HL-60 (cell line): Measurements from ENCODE around the gene NRXN2.

Experiments used
- DNase-seq, 2 experiments: peaks; one replicate each; pipeline ENCODE4 v3.0.0-alpha.2; 2010 to 2020; ENCODE audit warnings: low read depth in 1 of 2, low spot score in 1 of 2
- H3K27ac ChIP-seq: fragments of 250-450 bp; sonication (Bioruptor Pico); replicated peaks from 2 replicates; pipeline ENCODE4 v1.5.1; 2020; ENCODE audit warnings: mild to moderate bottlenecking, moderate library complexity
- H3K27me3 ChIP-seq: fragments of 250-450 bp; sonication (Bioruptor Pico); 2 replicates; pipeline ENCODE4 v1.5.1; 2021; ENCODE audit warnings: mild to moderate bottlenecking, moderate library complexity; ENCODE audit not compliant: insufficient read depth, poor library complexity, severe bottlenecking
- H3K4me3 ChIP-seq: replicated peaks from 2 replicates; pipeline ENCODE4 v1.5.1; 2011; ENCODE audit warnings: mild to moderate bottlenecking, control low read depth, low read length; ENCODE audit not compliant: insufficient read depth
- GABPA ChIP-seq: IDR thresholded peaks from 2 replicates; pipeline ENCODE4 v1.6.1; 2012; ENCODE audit warnings: low read depth
- POLR2AphosphoS5 ChIP-seq: IDR thresholded peaks from 2 replicates; pipeline ENCODE4 v1.6.1; 2012; ENCODE audit warnings: low read depth
- REST ChIP-seq: IDR thresholded peaks from 2 replicates; pipeline ENCODE4 v1.6.1; 2012; ENCODE audit warnings: low read depth; ENCODE audit not compliant: insufficient replicate concordance
- SPI1 ChIP-seq: IDR thresholded peaks from 2 replicates; pipeline ENCODE4 v1.6.1; 2012; ENCODE audit warnings: low read depth, mild to moderate bottlenecking, borderline replicate concordance
- TF ChIP-seq, protein P1 (sequence below): IDR thresholded peaks from one replicate; pipeline ENCODE4 v1.5.1; 2011; ENCODE audit warnings: low read length, control low read depth, inconsistent platforms; ENCODE audit not compliant: insufficient read depth

Gene NRXN2

DNA sequence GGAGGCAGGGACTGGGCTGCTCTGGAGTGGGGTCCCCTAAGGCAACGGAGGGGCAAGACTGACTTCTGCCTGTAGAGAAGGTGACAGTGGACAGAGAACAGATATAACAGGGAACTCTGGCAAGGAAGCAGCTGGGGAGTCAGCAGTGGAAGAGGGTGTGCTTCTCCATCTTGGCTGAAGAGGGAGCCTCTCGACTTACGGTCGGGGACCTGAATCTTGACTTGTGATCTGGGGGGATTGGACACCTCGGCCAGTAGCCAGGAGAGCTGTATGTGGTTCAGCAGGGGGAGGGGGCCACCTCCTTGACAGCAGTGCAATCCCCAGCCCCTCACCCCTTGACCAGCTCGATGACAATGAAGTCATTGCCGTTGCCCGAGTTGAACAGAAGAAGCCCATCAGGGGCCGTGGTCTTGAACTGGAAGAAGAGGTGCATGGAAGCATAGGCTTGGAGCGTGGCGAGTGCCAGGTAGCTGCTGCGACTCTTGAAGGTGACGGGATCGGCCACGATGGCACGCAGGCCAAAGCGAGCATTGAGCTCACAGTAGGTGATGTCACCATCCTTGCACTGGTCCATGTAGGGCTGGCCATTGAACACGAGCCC, 72.0 kb downstream of the NRXN2 start:
- TF ChIP-seq POLR2AphosphoS5, result no peak
- TF ChIP-seq, protein P1, sequence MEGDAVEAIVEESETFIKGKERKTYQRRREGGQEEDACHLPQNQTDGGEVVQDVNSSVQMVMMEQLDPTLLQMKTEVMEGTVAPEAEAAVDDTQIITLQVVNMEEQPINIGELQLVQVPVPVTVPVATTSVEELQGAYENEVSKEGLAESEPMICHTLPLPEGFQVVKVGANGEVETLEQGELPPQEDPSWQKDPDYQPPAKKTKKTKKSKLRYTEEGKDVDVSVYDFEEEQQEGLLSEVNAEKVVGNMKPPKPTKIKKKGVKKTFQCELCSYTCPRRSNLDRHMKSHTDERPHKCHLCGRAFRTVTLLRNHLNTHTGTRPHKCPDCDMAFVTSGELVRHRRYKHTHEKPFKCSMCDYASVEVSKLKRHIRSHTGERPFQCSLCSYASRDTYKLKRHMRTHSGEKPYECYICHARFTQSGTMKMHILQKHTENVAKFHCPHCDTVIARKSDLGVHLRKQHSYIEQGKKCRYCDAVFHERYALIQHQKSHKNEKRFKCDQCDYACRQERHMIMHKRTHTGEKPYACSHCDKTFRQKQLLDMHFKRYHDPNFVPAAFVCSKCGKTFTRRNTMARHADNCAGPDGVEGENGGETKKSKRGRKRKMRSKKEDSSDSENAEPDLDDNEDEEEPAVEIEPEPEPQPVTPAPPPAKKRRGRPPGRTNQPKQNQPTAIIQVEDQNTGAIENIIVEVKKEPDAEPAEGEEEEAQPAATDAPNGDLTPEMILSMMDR, result peak; percentile 77
- peak in 1 of 2 experiments; percentile 45 for DNase-seq

DNA sequence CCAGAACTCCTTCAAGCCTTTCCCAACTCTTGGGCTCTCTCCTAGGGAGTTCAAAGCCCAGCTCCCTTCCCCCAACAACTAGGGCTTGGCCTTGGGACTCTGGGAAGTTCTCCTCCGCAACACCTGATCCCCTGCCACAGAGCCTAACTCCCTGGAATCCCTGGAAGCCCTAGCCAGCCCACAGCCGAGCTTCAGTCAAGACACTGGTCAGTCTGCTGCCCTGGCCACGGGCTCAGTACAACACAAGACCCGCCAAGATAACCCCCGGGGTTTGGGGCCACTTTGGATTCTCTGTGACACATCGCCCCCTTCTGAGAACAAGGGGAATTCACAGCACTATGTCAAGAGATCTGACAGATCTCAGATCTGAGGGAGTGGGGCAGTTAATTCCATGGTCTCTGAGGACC, 73.7 kb downstream of the NRXN2 start:
- DNase-seq, result peak in 1 of 2 experiments; percentile 43
- Histone ChIP-seq H3K27ac (no peak overlapping the region), H3K4me3 (no peak overlapping the region), H3K27me3 (peaks cover 2% of the 10 kb centered on the region)
- TF ChIP-seq, protein P1, result peak; percentile 58
- no peak for TF ChIP-seq SPI1

More for the DNA sequence above, 72.0 kb downstream of the NRXN2 start:
- Histone ChIP-seq H3K27ac (no peak overlapping the region), H3K4me3 (no peak overlapping the region), H3K27me3 (no peaks in the 10 kb centered on the region)

- H3K27ac ChIP-seq, result no peak overlapping the region
- DNase-seq, result no peak
These were observed 74.4 kb downstream of the NRXN2 start for GRCh38 chr11:64648551-64648950.

More at GRCh38 chr11:64648551-64648950, 74.4 kb downstream of the NRXN2 start:
- Histone ChIP-seq H3K27me3 (peaks cover 2% of the 10 kb centered on the region), H3K4me3 (no peak overlapping the region)
- TF ChIP-seq POLR2AphosphoS5 (no peak), REST (no peak), SPI1 (no peak), GABPA (no peak)
- TF ChIP-seq, protein P1, result no peak
